Upper lobe of right lung (tissue), 1 donor: ENCODE results near the gene DIDO1. TPM values are rescaled to one million over a fixed set of nuclear protein-coding genes. Genes with fewer than 3 reads are reported as not detected.

Source experiments
- ATAC-seq: fragments of 200-7000 bp; cut with Tn5 transposase; one replicate; pipeline ENCODE4 v1.9.1; 2020; ENCODE audit warnings: mild to moderate bottlenecking, moderate library complexity
- DNase-seq: peaks from one replicate; pipeline ENCODE4 v3.0.0-alpha.2; 2020
- H3K27ac ChIP-seq: fragments of 200-600 bp; one replicate; pipeline ENCODE4 v1.8.0; 2022
- H3K27me3 ChIP-seq: fragments of 200-600 bp; one replicate; pipeline ENCODE4 v1.8.0; 2022; ENCODE audit warnings: mild to moderate bottlenecking
- H3K36me3 ChIP-seq: fragments of 200-600 bp; one replicate; pipeline ENCODE4 v1.8.0; 2022
- H3K4me1 ChIP-seq: fragments of 200-600 bp; one replicate; pipeline ENCODE4 v1.8.0; 2022
- H3K4me3 ChIP-seq: fragments of 200-600 bp; one replicate; pipeline ENCODE4 v1.8.0; 2022; ENCODE audit warnings: mild to moderate bottlenecking
- H3K9me3 ChIP-seq: fragments of 200-600 bp; one replicate; pipeline ENCODE4 v1.8.0; 2022
- intact Hi-C: fragments of 100-400 bp; cut with DNase I; formaldehyde crosslinking; loops from one replicate; pipeline ENCODE4 v1.11.0; 2022
- total RNA-seq: library from RNA; stranded (reverse); fragmentation: NEBNext Ultra II Directional; extraction: Animal tissue kit (Norgen Biotek cat#: 25700); gene quantifications from one replicate; pipeline ENCODE4 v1.2.1, GENCODE V29; 2021
- TF ChIP-seq, protein P1 (sequence below): fragments of 200-600 bp; IDR thresholded peaks from one replicate; pipeline ENCODE4 v1.8.0; 2022; ENCODE audit warnings: antibody characterized with exemption
- donor health status: DM: no; HTN: yes; CAD: no; lungs with severe emphysema.

DIDO1 gene
- total RNA-seq, 1 donor from 2014 or later, result 55.5 TPM

DNA sequence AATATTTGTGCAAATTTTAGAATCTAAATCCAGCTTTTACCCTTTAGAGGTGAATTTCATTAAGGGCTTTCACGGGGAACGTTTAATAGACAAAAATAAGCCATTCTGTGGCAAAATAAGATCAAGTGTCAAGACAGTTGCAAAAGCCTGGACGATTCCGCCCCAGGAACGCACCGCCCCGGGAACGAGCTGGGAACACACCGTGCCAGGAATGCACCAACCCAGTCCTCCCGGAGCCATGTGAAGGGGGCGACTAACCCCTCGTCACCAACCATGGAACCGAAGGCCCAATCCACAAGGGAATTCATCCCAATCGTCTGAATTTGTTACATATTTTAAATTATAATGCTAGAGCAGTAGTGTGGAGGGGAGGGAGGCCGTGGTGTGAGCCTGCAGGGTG lies 43.9 kb downstream of the DIDO1 start:
- TF ChIP-seq, protein P1, sequence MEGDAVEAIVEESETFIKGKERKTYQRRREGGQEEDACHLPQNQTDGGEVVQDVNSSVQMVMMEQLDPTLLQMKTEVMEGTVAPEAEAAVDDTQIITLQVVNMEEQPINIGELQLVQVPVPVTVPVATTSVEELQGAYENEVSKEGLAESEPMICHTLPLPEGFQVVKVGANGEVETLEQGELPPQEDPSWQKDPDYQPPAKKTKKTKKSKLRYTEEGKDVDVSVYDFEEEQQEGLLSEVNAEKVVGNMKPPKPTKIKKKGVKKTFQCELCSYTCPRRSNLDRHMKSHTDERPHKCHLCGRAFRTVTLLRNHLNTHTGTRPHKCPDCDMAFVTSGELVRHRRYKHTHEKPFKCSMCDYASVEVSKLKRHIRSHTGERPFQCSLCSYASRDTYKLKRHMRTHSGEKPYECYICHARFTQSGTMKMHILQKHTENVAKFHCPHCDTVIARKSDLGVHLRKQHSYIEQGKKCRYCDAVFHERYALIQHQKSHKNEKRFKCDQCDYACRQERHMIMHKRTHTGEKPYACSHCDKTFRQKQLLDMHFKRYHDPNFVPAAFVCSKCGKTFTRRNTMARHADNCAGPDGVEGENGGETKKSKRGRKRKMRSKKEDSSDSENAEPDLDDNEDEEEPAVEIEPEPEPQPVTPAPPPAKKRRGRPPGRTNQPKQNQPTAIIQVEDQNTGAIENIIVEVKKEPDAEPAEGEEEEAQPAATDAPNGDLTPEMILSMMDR, result no peak

DNA sequence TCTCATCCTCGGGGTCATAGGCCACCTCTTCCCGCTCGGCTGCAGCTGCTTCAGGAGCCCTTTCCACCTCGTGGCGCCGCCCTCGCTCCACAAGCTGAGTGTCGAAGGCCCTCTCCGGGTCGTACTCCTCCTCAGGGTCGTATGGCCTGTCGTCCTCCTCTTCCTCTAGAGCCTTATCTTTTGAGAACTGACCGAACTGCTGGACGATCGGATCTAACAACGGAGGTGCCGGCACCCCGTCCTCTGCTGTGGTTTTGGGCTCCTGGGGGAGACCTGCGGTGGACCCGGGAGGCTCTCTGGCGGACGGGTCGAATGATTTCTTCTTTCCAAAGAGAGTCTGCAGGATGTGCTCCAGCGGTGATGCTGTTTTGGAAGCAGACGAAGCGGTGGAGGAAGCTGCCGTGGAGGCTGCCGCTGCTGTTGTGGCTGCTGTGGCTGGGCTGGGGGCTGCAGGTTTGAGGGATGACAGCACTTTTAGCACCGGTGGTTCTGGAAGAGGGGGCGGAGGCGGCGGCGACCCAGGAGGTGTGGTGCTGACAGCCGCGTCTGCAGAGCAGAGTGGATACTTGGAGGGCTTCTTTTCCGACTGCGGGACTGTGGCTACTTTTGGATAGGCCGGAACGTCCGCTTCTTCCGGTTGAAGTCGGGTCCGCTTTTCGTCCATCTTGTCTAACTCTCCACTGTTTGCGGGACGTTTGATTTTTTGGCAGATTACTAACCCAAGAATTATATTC lies 44.5 kb downstream of the DIDO1 start:
- H3K27me3 ChIP-seq, result no peaks in the 10 kb centered on the region
- intact Hi-C loops, result no loop called here
- ATAC-seq (no peak), DNase-seq (no peak)
- H3K36me3 ChIP-seq, result peaks cover 23% of the 10 kb centered on the region
- peaks cover 6% of the 10 kb centered on the region for H3K4me1 ChIP-seq
- H3K9me3 ChIP-seq, result no peaks in the 10 kb centered on the region
- TF ChIP-seq, protein P1, result no peak
- H3K27ac ChIP-seq, result no peak overlapping the region
- H3K4me3 ChIP-seq, result no peak overlapping the region

More for the DNA sequence above, 43.9 kb downstream of the DIDO1 start:
- Histone ChIP-seq H3K9me3 (no peaks in the 10 kb centered on the region), H3K36me3 (peaks cover 29% of the 10 kb centered on the region), H3K27me3 (no peaks in the 10 kb centered on the region), H3K27ac (no peak overlapping the region), H3K4me1 (peaks cover 1% of the 10 kb centered on the region), H3K4me3 (no peak overlapping the region)
- intact Hi-C loops, result no loop called here
- DNase-seq (no peak), ATAC-seq (no peak)

DNA sequence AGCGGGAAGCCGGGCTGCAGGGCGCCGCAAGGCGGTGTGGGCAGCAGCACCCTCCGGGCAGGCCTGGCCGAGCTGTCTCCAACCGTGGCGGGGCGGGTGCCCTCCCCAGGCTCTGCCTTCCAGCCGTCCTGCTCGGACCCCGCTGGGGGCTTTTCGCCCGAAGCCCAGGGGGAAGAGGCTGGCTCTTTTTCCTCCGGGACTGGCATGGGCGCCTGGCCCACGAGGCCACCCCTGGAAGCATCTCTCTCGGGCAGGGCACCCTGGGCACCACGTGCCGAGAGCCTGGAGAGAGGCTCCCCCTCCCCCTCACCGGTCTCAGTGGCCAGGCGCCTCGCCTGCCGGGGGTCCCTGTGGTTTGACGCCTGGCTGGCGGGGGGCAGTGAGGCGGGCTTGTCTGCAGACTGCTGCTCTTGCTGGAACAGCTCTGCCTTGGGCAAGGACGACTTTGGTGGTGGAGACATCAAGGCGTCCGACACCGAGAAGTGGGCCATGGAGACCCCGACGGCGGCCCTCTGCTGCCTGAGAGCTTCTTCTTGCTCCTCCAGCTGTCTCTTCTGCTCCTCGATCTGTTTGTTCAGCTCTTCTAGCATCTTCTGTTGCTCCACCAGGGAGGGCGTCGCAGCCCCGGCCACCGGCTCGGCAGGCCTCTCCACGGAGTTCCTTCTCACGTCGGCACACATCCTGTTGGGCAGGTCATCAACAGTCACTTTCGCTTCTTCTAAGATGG lies 45.2 kb downstream of the DIDO1 start:
- no peak overlapping the region for H3K27ac ChIP-seq
- intact Hi-C loops, result no loop called here
- H3K4me1 ChIP-seq, result peaks cover 14% of the 10 kb centered on the region
- no peak for ATAC-seq
- no peaks in the 10 kb centered on the region for H3K27me3 ChIP-seq
- no peak for DNase-seq
- H3K4me3 ChIP-seq, result no peak overlapping the region
- no peaks in the 10 kb centered on the region for H3K9me3 ChIP-seq
- H3K36me3 ChIP-seq, result peaks cover 22% of the 10 kb centered on the region
- TF ChIP-seq, protein P1, result no peak

DNA sequence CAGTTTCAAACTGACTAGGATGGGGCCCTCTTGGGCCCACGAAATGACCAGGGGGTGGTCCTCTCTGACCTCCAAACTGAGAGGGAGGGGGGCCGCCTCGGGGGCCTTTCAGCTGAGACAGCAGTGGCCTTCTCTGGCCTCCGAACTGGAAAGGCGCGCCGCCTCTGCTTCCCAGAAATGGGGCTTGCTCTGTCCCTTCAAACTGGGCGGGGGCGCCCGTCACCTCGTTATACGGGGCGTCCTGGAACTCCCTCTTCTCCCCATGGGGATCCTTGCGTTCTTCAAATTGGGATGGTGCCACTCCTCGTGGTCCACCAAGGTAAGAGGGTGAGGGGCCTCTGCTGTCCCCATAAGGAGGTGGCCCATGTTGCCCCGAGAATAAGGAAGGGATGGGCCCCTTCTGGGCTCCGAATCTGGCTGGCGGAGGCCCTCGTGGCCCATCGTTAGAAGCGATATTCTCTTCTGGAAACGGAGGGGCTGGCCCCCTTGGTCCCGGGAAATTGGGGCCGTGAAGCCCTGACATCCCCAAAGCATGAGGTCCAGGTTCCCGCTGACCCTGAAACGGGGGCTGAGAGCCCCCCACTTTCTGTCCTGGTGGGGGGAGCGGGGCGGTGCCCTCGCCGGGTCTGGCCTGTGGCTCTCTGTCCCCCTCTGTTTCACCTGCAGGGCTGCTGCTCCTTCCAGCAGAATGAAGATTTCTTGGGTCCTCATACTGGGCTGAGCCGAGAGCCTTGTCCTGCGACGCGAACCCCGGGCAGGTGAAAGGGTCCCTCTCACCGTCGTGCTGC lies 46.0 kb downstream of the DIDO1 start:
- Histone ChIP-seq H3K4me3 (no peak overlapping the region), H3K9me3 (no peaks in the 10 kb centered on the region), H3K27ac (no peak overlapping the region), H3K27me3 (no peaks in the 10 kb centered on the region), H3K36me3 (peaks cover 22% of the 10 kb centered on the region), H3K4me1 (peaks cover 19% of the 10 kb centered on the region)
- ATAC-seq (no peak), DNase-seq (no peak)
- intact Hi-C loops, result no loop called here
- TF ChIP-seq, protein P1, result no peak

DNA sequence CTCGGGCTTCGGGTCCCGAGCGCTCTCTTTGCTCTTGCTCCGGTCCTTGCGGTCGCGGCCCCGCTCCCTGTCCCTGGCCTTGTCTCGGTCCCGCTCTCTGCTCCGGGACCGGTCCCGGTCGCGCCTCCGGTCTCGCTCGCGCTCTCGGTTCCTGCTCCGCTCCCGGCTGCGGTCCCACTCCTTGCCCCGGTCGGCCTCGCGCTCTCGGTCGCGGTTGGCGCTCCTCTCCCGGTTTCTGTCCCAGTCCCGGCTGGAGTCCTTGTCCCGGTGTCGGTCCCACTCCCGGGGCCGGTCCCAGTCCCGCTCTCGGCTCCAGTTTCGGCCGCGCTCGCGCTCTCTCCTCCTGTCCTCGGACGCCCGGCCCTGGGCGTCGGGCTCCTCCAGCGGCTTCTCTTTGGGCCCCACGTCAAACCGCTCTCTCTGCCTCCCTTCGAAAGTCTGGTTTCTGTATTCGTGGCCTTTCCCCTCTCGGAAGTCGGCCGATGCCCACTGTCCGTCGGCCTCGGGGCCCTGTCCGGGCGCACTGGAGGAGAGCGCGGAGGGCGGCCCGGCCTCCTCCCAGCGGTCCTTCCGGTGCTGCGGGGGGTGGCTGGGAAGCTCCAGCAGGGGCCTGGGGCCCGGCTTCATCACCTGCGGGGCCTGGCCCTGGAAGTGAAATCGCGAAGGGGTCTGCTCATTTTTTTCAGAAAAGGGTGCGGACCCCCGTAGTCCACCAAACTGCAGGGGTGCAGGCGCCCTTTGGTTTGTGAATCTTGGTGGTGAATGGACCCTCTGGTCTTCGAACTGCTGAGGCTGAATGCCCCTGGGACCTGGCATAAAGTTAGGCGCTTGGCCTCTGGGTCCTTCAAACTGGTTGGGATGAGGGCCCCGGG lies 46.8 kb downstream of the DIDO1 start:
- no peak overlapping the region for H3K27ac ChIP-seq
- no peaks in the 10 kb centered on the region for H3K27me3 ChIP-seq
- no peak for DNase-seq
- ATAC-seq, result no peak
- H3K36me3 ChIP-seq, result peaks cover 22% of the 10 kb centered on the region
- intact Hi-C loops, result no loop called here
- peaks cover 19% of the 10 kb centered on the region for H3K4me1 ChIP-seq
- TF ChIP-seq, protein P1, result no peak
- H3K9me3 ChIP-seq, result no peaks in the 10 kb centered on the region
- no peak overlapping the region for H3K4me3 ChIP-seq
